ENCODE data around the gene L3MBTL4.

The L3MBTL4 gene

GRCh38 chr18:6279308-6279707, 135.4 kb downstream of the L3MBTL4 start:
- no peak for TF ChIP-seq GATA3 (IDR thresholded peaks at IDR 0.05; ENCODE audit: low read depth, low read length)
- no peak for TF ChIP-seq GATA2 (IDR thresholded peaks at IDR 0.05; ENCODE audit: low read depth, low read length)

GRCh38 chr18:6273423-6273822, 141.3 kb downstream of the L3MBTL4 start:
- TF ChIP-seq GATA2 (IDR thresholded peaks at IDR 0.05; ENCODE audit: low read depth, low read length): no peak
- no peak for TF ChIP-seq GATA3 (IDR thresholded peaks at IDR 0.05; ENCODE audit: low read depth, low read length)

GRCh38 chr18:6271585-6271984, 143.1 kb downstream of the L3MBTL4 start:
- no peak for TF ChIP-seq GATA2 (IDR thresholded peaks at IDR 0.05; ENCODE audit: low read depth, low read length)
- TF ChIP-seq GATA3 (IDR thresholded peaks at IDR 0.05; ENCODE audit: low read depth, low read length): no peak

GRCh38 chr18:6270771-6271216, 143.9 kb downstream of the L3MBTL4 start:
- TF ChIP-seq GATA3 (IDR thresholded peaks at IDR 0.05; ENCODE audit: low read depth, low read length) (no peak), GATA2 (IDR thresholded peaks at IDR 0.05; ENCODE audit: low read depth, low read length) (no peak)

GRCh38 chr18:6269660-6270332, 144.9 kb downstream of the L3MBTL4 start:
- TF ChIP-seq GATA2 (IDR thresholded peaks at IDR 0.05; ENCODE audit: low read depth, low read length) (no peak), GATA3 (IDR thresholded peaks at IDR 0.05; ENCODE audit: low read depth, low read length) (no peak)

GRCh38 chr18:6266212-6266611, 148.5 kb downstream of the L3MBTL4 start:
- TF ChIP-seq GATA3 (IDR thresholded peaks at IDR 0.05; ENCODE audit: low read depth, low read length): no peak
- TF ChIP-seq GATA2 (IDR thresholded peaks at IDR 0.05; ENCODE audit: low read depth, low read length): no peak

- TF ChIP-seq GATA3 (IDR thresholded peaks at IDR 0.05; ENCODE audit: low read depth, low read length): no peak
- no peak for TF ChIP-seq GATA2 (IDR thresholded peaks at IDR 0.05; ENCODE audit: low read depth, low read length)
Measured at GRCh38 chr18:6261938-6262337, 152.8 kb downstream of the L3MBTL4 start.

GRCh38 chr18:6257950-6258349, 156.8 kb downstream of the L3MBTL4 start:
- TF ChIP-seq GATA2 (IDR thresholded peaks at IDR 0.05; ENCODE audit: low read depth, low read length): no peak
- no peak for TF ChIP-seq GATA3 (IDR thresholded peaks at IDR 0.05; ENCODE audit: low read depth, low read length)

GRCh38 chr18:6256521-6256920, 158.2 kb downstream of the L3MBTL4 start:
- TF ChIP-seq GATA2 (IDR thresholded peaks at IDR 0.05; ENCODE audit: low read depth, low read length): no peak
- TF ChIP-seq GATA3 (IDR thresholded peaks at IDR 0.05; ENCODE audit: low read depth, low read length): no peak

- TF ChIP-seq GATA3 (IDR thresholded peaks at IDR 0.05; ENCODE audit: low read depth, low read length) (no peak), GATA2 (IDR thresholded peaks at IDR 0.05; ENCODE audit: low read depth, low read length) (no peak)
Measured at GRCh38 chr18:6255886-6256285, 158.8 kb downstream of the L3MBTL4 start.

- TF ChIP-seq GATA3 (IDR thresholded peaks at IDR 0.05; ENCODE audit: low read depth, low read length): no peak
- no peak for TF ChIP-seq GATA2 (IDR thresholded peaks at IDR 0.05; ENCODE audit: low read depth, low read length)
Measured at GRCh38 chr18:6255116-6255705, 159.5 kb downstream of the L3MBTL4 start.

GRCh38 chr18:6254456-6254855, 160.3 kb downstream of the L3MBTL4 start:
- TF ChIP-seq GATA3 (IDR thresholded peaks at IDR 0.05; ENCODE audit: low read depth, low read length) (no peak), GATA2 (IDR thresholded peaks at IDR 0.05; ENCODE audit: low read depth, low read length) (no peak)

GRCh38 chr18:6251084-6251483, 163.6 kb downstream of the L3MBTL4 start:
- no peak for TF ChIP-seq GATA3 (IDR thresholded peaks at IDR 0.05; ENCODE audit: low read depth, low read length)
- TF ChIP-seq GATA2 (IDR thresholded peaks at IDR 0.05; ENCODE audit: low read depth, low read length): no peak

GRCh38 chr18:6249788-6250187, 164.9 kb downstream of the L3MBTL4 start:
- no peak for TF ChIP-seq GATA3 (IDR thresholded peaks at IDR 0.05; ENCODE audit: low read depth, low read length)
- TF ChIP-seq GATA2 (IDR thresholded peaks at IDR 0.05; ENCODE audit: low read depth, low read length): no peak

GRCh38 chr18:6249170-6249569, 165.5 kb downstream of the L3MBTL4 start:
- TF ChIP-seq GATA3 (IDR thresholded peaks at IDR 0.05; ENCODE audit: low read depth, low read length): no peak
- no peak for TF ChIP-seq GATA2 (IDR thresholded peaks at IDR 0.05; ENCODE audit: low read depth, low read length)
